ENCODE data around the gene ENC1. TPM values are rescaled to one million over a fixed set of nuclear protein-coding genes. Genes with fewer than 3 reads are reported as not detected.

The ENC1 gene
- total and polyA plus RNA-seq, 2 of the 8 experiments (the other 6 are each of a cell fraction or from before 2014, with no cell fraction given) = 5.5 to 13.2 TPM

DNA sequence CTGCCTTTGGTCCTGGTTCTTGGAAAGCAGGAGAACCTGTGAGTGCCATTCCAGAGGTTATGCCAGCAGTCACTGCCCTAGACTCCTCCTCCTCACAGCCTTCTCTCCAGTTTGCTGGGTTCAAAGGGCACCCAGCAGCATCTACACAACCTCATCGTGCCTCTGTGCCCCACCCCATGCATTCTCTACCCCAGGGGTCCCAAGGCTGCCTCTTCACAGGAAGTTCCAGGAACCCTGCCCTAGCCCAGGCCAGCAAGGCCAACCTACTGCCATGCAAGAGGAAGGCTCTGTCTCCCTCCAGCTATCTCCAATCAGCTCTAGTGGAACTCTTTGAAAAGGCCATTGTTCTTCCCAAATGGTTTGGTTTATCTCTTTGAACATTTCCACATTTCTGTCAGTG is 21.2 kb downstream of the ENC1 start (continued):
- TF ChIP-seq SUZ12 (IDR thresholded peaks at IDR 0.05; ENCODE audit: low read length) (no peak), TAF1 (IDR thresholded peaks at IDR 0.05; ENCODE audit: low read depth, low read length) (no peak), KDM5A (IDR thresholded peaks at IDR 0.05; ENCODE audit: low read length) (no peak), SP4 (IDR thresholded peaks at IDR 0.05; ENCODE audit: low read length) (no peak)
